GM23338 (cell line): ENCODE measurements around the gene STAT3.

Experiments
- CREB1 ChIP-seq: fragments of 250-450 bp; sonication (Bioruptor Pico); IDR thresholded peaks from 2 replicates; pipeline ENCODE4 v1.5.0; 2020; ENCODE audit warnings: low read depth, mild to moderate bottlenecking, moderate library complexity
- CTCF ChIP-seq, 2 experiments: fragments of 200-600 bp in 1 of 2; sonication (generic) in 1 of 2; conservative IDR thresholded peaks; 2 replicates each; pipeline versions ENCODE4 v1.5.1 to v1.6.1; 2016 to 2017; ENCODE audit warnings: antibody characterized with exemption in 2 of 2, low read depth in 2 of 2, mild to moderate bottlenecking in 2 of 2, moderate library complexity in 1 of 2
- ETS1 ChIP-seq: IDR thresholded peaks from 2 replicates; pipeline ENCODE4 v1.6.1; 2016; ENCODE audit warnings: antibody characterized with exemption
- EZH2 ChIP-seq: fragments of 200-600 bp; sonication (generic); IDR thresholded peaks from one replicate; pipeline ENCODE4 v1.8.0; 2017; ENCODE audit warnings: antibody characterized with exemption, mild to moderate bottlenecking, low read depth; ENCODE audit not compliant: unreplicated experiment
- EZH2phosphoT487 ChIP-seq: fragments of 200-600 bp; sonication (generic); IDR thresholded peaks from one replicate; pipeline ENCODE4 v1.8.1; 2018; ENCODE audit warnings: antibody characterized with exemption; ENCODE audit not compliant: unreplicated experiment
- JUNB ChIP-seq: IDR thresholded peaks from one replicate; pipeline ENCODE4 v1.6.1; 2016; ENCODE audit warnings: antibody characterized with exemption; ENCODE audit not compliant: unreplicated experiment
- POLR2AphosphoS5 ChIP-seq: IDR thresholded peaks from 2 replicates; pipeline ENCODE4 v1.6.1; 2016; ENCODE audit warnings: antibody characterized with exemption, low read depth
- REST ChIP-seq: IDR thresholded peaks from one replicate; pipeline ENCODE4 v1.6.1; 2018; ENCODE audit warnings: antibody characterized with exemption; ENCODE audit not compliant: unreplicated experiment
- ZNF331 ChIP-seq: fragments of 250-450 bp; sonication (Bioruptor Pico); IDR thresholded peaks from 2 replicates; pipeline ENCODE4 v1.5.0; 2020; ENCODE audit warnings: low read depth, mild to moderate bottlenecking, moderate library complexity
- ZNF462 ChIP-seq: fragments of 250-450 bp; sonication (Bioruptor Pico); IDR thresholded peaks from 2 replicates; pipeline ENCODE4 v1.5.0; 2020; ENCODE audit warnings: mild to moderate bottlenecking, moderate library complexity

- TF ChIP-seq CTCF (conservative IDR thresholded peaks at IDR 0.05; ENCODE audit: low read depth in 2 of 2) (no peak), ZNF331 (CRISPR knock-in tag) (no peak), REST (no peak), EZH2 (no peak), JUNB (no peak), POLR2AphosphoS5 (no peak), CREB1 (CRISPR knock-in tag) (no peak), EZH2phosphoT487 (no peak), ZNF462 (CRISPR knock-in tag) (no peak), ETS1 (no peak)
Observed at GRCh38 chr17:42399121-42399520, 10.9 kb upstream of the STAT3 start.
